HG03095 (cell line): ENCODE measurements around the gene C2orf92.
"Not testable (repeated sequence)": the region's sequence is repeated elsewhere in the genome, so short reads cannot be mapped to it uniquely, and the experiment has no call there.

ENCODE experiments used
- ATAC-seq: cut with Tn5 transposase; IDR thresholded peaks from one replicate; pipeline ENCODE4 v1.9.1; 2021; ENCODE audit warnings: moderate library complexity; ENCODE audit not compliant: unreplicated experiment

The C2orf92 gene

GRCh38 chr2:97669448-97669847 lies at the start of gene C2orf92:
TSS of gene C2orf92 (plus strand) at chr2:97669713. CDS start at chr2:97669789, 76 bp downstream.
- ATAC-seq, result no peak

DNA sequence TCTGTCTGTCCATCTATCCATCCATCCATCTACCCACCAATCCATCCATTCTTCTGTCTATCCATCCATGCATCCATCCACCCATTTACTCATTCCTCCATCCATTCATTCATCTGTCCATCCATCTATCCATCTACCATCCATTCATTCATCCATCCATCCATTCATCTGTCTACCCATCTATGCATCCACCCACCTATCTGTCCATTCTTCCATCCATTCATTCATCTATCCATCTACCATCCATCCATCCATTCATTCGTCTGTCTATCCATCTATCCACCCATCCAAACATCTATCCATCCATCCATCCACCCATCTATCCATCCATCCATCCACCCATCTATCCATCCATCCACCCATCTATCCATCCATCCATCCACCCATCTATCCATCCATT lies 49.0 kb upstream of the C2orf92 start:
- ATAC-seq, result not testable (repeated sequence)

GRCh38 chr2:97622976-97623375 lies 46.5 kb upstream of the C2orf92 start:
- not testable (repeated sequence) for ATAC-seq

DNA sequence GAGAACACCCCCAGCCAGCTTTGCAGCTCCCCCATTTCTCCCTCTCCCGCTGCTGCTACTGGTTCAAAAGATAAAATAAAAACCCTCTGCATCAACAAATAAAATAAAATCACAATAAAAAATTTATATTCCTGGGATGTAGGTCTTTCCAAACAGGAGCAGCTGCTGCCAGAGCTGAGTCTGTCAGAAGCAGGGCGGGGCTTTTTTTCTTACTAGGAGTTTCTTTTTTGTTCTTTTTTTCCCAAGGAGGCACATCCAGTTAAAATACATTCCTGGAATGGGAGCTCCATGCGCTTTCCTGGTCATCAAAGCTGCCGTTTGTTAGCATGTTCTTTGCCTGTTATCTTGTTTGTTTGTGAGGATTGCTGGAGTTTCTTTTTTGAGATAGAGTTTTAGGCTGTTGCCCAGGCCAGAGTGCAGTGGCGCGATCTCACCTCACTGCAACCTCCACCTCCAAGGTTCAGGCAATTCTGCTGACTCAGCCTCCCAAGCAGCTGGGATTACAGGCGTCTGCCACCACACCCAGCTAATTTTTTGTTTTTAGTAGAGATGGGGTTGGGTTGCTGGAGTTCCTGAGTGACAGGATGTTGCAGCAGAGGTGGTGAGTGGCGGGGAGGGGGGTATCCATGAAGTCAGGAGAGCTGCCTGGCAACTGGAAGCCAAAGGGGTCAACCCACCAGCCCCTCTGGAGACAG lies 44.0 kb upstream of the C2orf92 start:
- ATAC-seq, result not testable (repeated sequence)

- ATAC-seq, result not testable (repeated sequence)
Measured at GRCh38 chr2:97626049-97626430, 43.5 kb upstream of the C2orf92 start.

DNA sequence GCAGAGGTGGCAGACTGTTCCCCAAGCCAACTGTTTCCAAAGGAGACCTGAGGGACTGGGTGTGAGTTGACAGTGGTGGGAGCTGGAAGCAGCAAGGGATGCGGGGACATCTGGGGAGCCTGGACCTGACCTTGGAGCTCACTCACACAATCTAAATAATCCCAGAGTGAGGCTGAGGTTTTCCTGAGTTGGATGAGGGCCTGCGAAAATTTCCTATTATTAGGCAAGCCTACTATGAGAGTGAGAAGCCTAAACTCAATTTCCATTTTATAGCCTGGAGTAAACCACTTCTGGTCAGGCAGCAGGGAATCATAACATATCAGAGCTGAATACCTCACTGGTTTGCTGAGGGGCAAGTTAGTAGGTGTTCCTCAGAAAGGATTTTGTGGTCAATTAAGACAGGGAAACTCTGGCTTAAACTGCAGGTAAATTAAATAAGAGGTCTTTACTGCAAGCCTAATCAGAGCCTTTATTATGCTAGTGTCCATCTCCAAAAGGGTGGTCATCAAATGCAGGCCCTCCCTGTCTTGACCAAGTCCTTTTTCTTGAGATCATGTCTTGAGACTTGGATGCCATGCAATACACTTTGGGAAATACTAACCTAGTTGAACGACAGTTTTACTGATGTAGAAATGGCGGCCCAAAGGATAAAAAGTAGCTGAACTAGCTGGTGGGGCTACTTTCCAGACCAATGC lies 25.3 kb upstream of the C2orf92 start:
- ATAC-seq, result no peak

GRCh38 chr2:97645112-97645694 lies 24.3 kb upstream of the C2orf92 start:
- peak; percentile 24 for ATAC-seq

DNA sequence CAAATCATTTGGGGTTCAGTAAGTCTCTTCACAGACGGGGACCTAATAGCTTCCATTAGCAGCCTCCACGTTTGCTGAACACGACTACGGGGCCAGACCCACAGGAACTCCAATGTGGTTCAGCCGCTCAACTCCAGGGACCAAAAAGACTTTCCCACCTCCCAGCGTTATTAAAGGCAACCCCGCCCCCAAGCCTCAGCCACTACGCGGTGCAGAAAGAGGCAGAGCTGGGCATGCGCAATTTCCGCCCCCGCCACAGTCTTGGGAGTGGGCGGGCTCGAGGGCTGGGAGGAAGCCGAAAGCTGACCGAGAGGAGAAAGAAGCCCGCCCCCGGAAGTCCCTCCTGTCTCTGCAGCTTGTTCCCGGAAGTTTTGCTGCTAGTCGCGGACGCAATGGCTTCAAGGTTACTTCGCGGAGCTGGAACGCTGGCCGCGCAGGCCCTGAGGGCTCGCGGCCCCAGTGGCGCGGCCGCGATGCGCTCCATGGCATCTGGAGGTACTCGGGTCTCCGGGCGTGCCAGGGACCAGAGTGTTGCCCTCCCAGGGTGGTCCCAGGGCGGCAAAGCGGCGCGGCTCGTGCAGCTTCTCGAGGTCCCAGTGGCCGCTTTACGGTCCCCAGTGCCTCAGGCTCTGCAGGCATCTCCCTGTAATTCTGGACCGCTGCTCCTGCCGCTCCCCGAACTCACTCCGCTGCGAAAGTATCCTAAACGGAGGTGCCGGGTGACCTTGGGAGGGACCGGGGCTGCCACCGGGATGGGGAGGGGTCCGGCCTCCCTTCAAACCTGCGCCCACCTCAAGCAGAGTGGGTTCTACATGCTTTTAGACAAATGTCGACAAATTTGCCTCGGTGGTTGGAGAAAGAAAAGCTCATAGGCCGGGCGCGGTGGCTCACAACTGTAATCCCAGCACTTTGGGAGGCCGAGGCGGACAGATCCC lies 23.6 kb upstream of the C2orf92 start, which contains the start of gene COX5B:
Gene COX5B (plus strand): TSS at position 368 of the 935 bp plus-strand sequence. CDS start 25 bp downstream, at position 393.
- ATAC-seq, result peak; percentile 90

GRCh38 chr2:97646977-97647376 lies 22.5 kb upstream of the C2orf92 start:
- no peak for ATAC-seq

DNA sequence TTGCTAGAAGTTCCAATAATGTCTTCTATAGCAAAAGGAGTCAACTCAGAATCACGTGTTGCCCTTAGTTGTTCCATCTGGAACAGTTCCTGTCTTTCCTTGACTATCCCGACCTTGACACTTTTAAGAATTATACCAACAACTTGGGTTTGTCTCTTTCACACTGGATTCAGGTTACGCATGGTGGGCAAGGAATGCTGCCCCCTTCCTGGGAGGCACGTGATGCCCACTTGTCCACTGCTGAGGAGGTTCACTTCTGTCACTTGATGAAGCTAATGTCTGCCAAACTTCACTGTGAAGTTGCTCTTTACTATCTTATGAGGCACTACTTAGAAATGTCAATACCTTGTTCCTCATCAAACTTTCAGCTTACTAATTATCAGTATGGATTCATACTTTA lies 18.4 kb upstream of the C2orf92 start:
- no peak for ATAC-seq

DNA sequence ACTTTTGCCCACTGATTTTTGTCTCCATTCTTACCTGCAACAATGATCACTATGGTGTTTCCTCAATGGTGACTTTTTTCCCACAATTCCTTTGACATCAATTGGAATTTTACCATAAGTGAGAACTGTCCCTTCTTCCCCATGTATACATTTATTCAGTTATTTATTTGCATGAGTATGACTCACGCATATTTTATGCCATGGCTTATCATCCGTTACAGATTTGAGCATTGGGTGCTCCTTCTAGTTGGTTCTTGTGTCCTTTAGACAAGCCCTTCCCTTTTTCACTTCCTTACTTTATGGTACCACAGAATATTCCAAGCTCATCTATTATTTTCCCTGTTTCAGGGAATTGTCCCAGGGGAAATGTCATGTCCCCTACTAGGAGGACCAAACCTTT lies 16.0 kb upstream of the C2orf92 start:
- ATAC-seq, result no peak

DNA sequence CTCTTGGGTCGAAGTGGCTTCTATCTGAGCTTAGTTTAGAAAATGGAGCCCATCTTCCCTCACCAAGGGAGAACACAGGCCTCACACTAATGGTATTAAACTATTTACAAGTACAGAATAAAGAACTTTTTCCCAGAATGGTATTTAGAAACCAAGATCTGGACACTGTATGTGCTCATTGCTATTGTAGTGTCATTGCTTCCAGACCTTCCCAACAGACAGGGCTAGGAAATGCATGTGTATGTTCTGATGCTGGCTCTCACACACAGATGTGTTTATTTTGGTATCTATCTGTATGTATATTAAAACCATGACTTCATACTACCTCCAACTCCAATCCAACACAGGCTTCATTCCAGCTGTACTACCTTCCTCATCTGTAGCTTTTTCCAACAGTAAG lies 15.6 kb upstream of the C2orf92 start:
- ATAC-seq, result no peak

GRCh38 chr2:97654309-97654708 lies 15.2 kb upstream of the C2orf92 start:
- no peak for ATAC-seq

GRCh38 chr2:97654791-97655190 lies 14.7 kb upstream of the C2orf92 start:
- no peak for ATAC-seq

DNA sequence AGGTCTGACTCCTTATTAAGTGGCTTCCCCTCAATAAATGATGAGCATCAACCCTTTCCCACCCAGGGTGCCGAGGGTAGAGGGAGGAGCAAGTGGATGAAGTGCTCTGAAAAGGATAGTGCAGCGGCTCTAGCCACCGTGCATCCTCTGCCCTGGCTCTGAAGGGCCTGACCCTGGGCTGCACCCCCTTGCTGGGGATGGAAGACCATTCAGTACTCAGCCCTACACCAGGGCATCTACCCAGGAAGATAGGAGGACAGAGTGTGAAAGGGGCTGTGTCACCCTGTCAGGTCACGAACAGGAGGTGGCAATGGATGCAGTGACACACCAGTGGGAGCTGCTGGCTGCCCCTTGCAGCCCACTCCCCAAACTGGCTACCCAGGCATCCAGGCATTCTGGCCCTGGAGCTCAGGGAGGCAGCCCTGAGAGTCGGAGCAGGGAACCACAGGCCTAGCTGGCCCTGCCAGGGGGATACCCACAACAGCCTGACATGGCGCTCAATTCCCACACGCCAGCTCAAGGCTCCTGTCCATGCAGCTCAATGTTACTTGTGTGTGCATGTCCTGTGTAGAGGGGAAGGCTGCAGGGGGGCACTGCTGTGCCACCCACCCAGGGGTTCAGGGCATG lies 13.3 kb upstream of the C2orf92 start:
- ATAC-seq, result no peak

DNA sequence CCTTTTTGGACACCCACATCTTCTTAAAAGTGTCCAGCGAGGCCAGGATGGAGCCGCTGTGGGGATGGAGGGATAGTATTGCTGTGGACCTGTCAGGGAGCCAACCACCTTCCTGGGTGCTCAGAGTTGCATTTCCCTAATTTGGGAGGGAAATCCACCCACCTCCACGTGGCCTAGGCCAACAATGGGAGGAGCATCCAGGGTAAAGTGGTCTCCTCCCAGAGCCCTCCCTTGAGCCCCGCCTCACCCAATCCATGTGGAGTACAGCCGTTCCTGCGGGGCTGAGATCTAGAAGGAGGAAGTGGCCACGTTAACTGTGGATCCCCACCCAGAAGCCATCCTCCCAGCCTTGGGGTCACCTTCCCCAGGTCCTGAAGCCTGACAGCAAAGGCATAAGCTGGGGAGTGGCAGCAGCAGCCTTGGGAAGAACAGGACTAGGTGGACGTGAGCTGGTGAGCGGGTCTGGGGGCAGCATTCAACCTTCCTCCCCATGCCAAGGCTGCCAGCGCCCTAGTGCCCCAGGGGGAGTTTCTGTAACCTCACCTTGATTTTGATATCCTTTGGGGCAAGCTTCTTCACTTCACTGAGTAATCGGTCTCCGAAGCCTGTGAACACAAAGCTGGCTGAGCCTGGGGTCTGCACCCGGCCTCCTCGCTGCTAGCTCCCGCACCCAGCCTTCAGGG lies 12.5 kb upstream of the C2orf92 start:
- ATAC-seq, result no peak

- no peak for ATAC-seq
Measured at GRCh38 chr2:97657986-97658690, 11.4 kb upstream of the C2orf92 start.

- ATAC-seq, result no peak
Measured at GRCh38 chr2:97658691-97659157, 10.8 kb upstream of the C2orf92 start.
